Spleen (tissue), 11 donors: ENCODE measurements around the gene CTDSPL. TPM values are rescaled to one million over a fixed set of nuclear protein-coding genes. Genes with fewer than 3 reads are reported as not detected.

Source experiments
- DNase-seq: peaks from one replicate; pipeline ENCODE4 v3.0.0-alpha.2; 2020
- H3K27ac ChIP-seq, 8 donors: fragments of 200-600 bp; sonication (generic) in 7 of 8; 1 replicate in 4 of 8; 2 replicates in 4 of 8; pipeline versions ENCODE4 v1.5.0 to v1.8.0; 2016 to 2021; ENCODE audit warnings: inconsistent platforms in 4 of 8, mild to moderate bottlenecking in 4 of 8, moderate library complexity in 1 of 8
- H3K27me3 ChIP-seq, 7 donors: fragments of 200-600 bp; sonication (generic) in 6 of 7; replicated peaks in 1 of 7; 1 replicate in 4 of 7; 2 replicates in 3 of 7; pipeline versions ENCODE4 v1.5.0 to v1.8.0; 2016 to 2021; ENCODE audit warnings: inconsistent platforms in 3 of 7, mild to moderate bottlenecking in 1 of 7
- H3K36me3 ChIP-seq, 6 donors: fragments of 200-600 bp; sonication (generic) in 5 of 6; 1 replicate in 4 of 6; 2 replicates in 2 of 6; pipeline versions ENCODE4 v1.5.0 to v1.8.0; 2016 to 2021; ENCODE audit warnings: inconsistent platforms in 2 of 6
- H3K4me1 ChIP-seq, 6 donors: fragments of 200-600 bp; sonication (generic) in 5 of 6; 1 replicate in 3 of 6; 2 replicates in 3 of 6; pipeline versions ENCODE4 v1.5.0 to v1.8.0; 2016 to 2021; ENCODE audit warnings: inconsistent platforms in 3 of 6
- H3K4me3 ChIP-seq, 8 donors: fragments of 200-600 bp; sonication (generic) in 7 of 8; 1 replicate in 4 of 8; 2 replicates in 4 of 8; pipeline versions ENCODE4 v1.5.0 to v1.8.0; 2016 to 2021; ENCODE audit warnings: inconsistent platforms in 4 of 8, mild to moderate bottlenecking in 4 of 8, moderate library complexity in 2 of 8
- H3K9me3 ChIP-seq, 8 donors: fragments of 200-600 bp; sonication (generic) in 7 of 8; 1 replicate in 4 of 8; 2 replicates in 4 of 8; pipeline versions ENCODE4 v1.5.0 to v1.8.0; 2016 to 2021; ENCODE audit warnings: inconsistent platforms in 4 of 8
- CTCF ChIP-seq, 11 experiments: fragments of 200-600 bp in 7 of 11; fragments of 450-650 bp in 4 of 11; sonication (generic) in 4 of 11; IDR thresholded peaks in 8 of 11; conservative IDR thresholded peaks in 3 of 11; 1 replicate in 7 of 11; 2 replicates in 4 of 11; pipeline versions ENCODE4 v1.4.0 to v1.8.0; 2016 to 2021; ENCODE audit warnings: antibody characterized with exemption in 11 of 11, inconsistent platforms in 4 of 11, mild to moderate bottlenecking in 1 of 11
- POLR2A ChIP-seq, 3 donors: fragments of 450-650 bp; IDR thresholded peaks; one replicate each; pipeline ENCODE4 v1.5.1; 2017; ENCODE audit warnings: antibody characterized with exemption in 3 of 3, mild to moderate bottlenecking in 1 of 3
- POLR2AphosphoS5 ChIP-seq, 3 donors: sonication (generic); formaldehyde crosslinking; IDR thresholded peaks; one replicate each; pipeline ENCODE4 v1.5.1; 2017; ENCODE audit warnings: antibody characterized with exemption in 3 of 3
- WGBS, 5 donors: extraction: QIAGEN DNeasy Blood & Tissue Kit in 3 of 5; methylation state at CpG; one replicate each; pipeline versions ENCODE4 v1.1.5 to v1.1.7; 2013 to 2018; 5-methylcytosine and 5-hydroxymethylcytosine counted together
- intact Hi-C: fragments of 100-400 bp; cut with DNase I; formaldehyde crosslinking; loops from one replicate; pipeline ENCODE4 v1.15.0; 2023; ENCODE audit warnings: low total_unique reads
- polyA plus RNA-seq, 3 donors: library from polyadenylated mRNA; stranded (reverse); fragments of 200-250 nt; gene quantifications; one replicate each; pipeline ENCODE4 v1.2.1, GENCODE V29; 2013
- total RNA-seq, 7 donors: library from RNA; depleted of rRNA in 3 of 7; stranded (reverse); fragments of >200 nt in 3 of 7; fragmentation: NEBNext Ultra II Directional in 4 of 7; extraction: Animal tissue kit (Norgen Biotek cat#: 25700) in 4 of 7; gene quantifications; one replicate each; pipeline versions ENCODE4 v1.1.0 to v1.2.1, GENCODE V29; 2016 to 2021
- donor health status: healthy with polysubstance abuse.
- donor health status: DM: no; HTN: no; CAD: no; lungs with moderate emphysema.
- donor health status: DM: no; HTN: no; CAD: no.
- donor health status: Bipolar disorder and iron deficiency.
- donor health status: healthy.
- donor health status: DM: no; HTN: no; CAD: no.
- donor health status: DM: yes; HTN: yes; CAD: no.

CTDSPL gene
- total and polyA plus RNA-seq, 10 donors: 3.9 to 46.0 (median 26.2) TPM

- no peak for TF ChIP-seq POLR2AphosphoS5 (IDR thresholded peaks at IDR 0.05)
- TF ChIP-seq CTCF (IDR thresholded peaks at IDR 0.05 in 8 of 11, conservative IDR thresholded peaks at IDR 0.05 in 3 of 11): no peak
- no peak for TF ChIP-seq POLR2A (IDR thresholded peaks at IDR 0.05)
- Histone ChIP-seq H3K27me3 (peaks cover 0 to 3% (median 0%) of the 10 kb centered on the region in 7 donors), H3K36me3 (no peaks in the 10 kb centered on the region), H3K9me3 (no peaks in the 10 kb centered on the region), H3K4me3 (no peak overlapping the region), H3K27ac (peak overlapping the region in 3 of 8 donors; percentile 0 to 34 (median 15)), H3K4me1 (peaks cover 6 to 68% (median 22%) of the 10 kb centered on the region in 6 donors)
- 66 to 80% (median 74%) methylated on average over 2 of the region's 2 CpGs for WGBS, 5 donors
- intact Hi-C loops: no loop called here
- DNase-seq: no peak
These were observed 35.1 kb downstream of the CTDSPL start for GRCh38 chr3:37896827-37897226.

- Histone ChIP-seq H3K27ac (peak overlapping the region in 4 of 8 donors; percentile 14 to 44 (median 26)), H3K9me3 (no peaks in the 10 kb centered on the region), H3K4me1 (peaks cover 0 to 65% (median 18%) of the 10 kb centered on the region in 6 donors), H3K27me3 (peaks cover 0 to 3% (median 0%) of the 10 kb centered on the region in 7 donors), H3K4me3 (no peak overlapping the region), H3K36me3 (no peaks in the 10 kb centered on the region)
- no peak for TF ChIP-seq CTCF (IDR thresholded peaks at IDR 0.05 in 8 of 11, conservative IDR thresholded peaks at IDR 0.05 in 3 of 11)
- no peak for DNase-seq
- intact Hi-C loops: no loop called here
- WGBS, 5 donors: 43 to 68% (median 54%) methylated on average over 6 of the region's 6 CpGs
These were observed 36.1 kb downstream of the CTDSPL start for GRCh38 chr3:37897763-37898162.

GRCh38 chr3:37898424-37898823 is 36.7 kb downstream of the CTDSPL start:
- H3K9me3 ChIP-seq: no peaks in the 10 kb centered on the region
- no peak for DNase-seq
- H3K27ac ChIP-seq: no peak overlapping the region

More at GRCh38 chr3:37898424-37898823, 36.7 kb downstream of the CTDSPL start:
- intact Hi-C loops: no loop called here
- no peaks in the 10 kb centered on the region for H3K36me3 ChIP-seq
- H3K4me3 ChIP-seq: no peak overlapping the region
- TF ChIP-seq POLR2A (IDR thresholded peaks at IDR 0.05) (no peak), CTCF (IDR thresholded peaks at IDR 0.05 in 8 of 11, conservative IDR thresholded peaks at IDR 0.05 in 3 of 11) (no peak), POLR2AphosphoS5 (IDR thresholded peaks at IDR 0.05) (no peak)
- 76 to 95% (median 81%) methylated on average over 3 of the region's 3 CpGs for WGBS, 5 donors
- H3K27me3 ChIP-seq: peaks cover 0 to 3% (median 0%) of the 10 kb centered on the region in 7 donors
- peaks cover 0 to 64% (median 11%) of the 10 kb centered on the region in 6 donors for H3K4me1 ChIP-seq
